ENCODE results near the gene RIPOR3. TPM values are rescaled to one million over a fixed set of nuclear protein-coding genes. Genes with fewer than 3 reads are reported as not detected.

Gene RIPOR3
- total and polyA plus RNA-seq, 2 experiments from 2014 or later, result 5.6 to 5.7 TPM

DNA sequence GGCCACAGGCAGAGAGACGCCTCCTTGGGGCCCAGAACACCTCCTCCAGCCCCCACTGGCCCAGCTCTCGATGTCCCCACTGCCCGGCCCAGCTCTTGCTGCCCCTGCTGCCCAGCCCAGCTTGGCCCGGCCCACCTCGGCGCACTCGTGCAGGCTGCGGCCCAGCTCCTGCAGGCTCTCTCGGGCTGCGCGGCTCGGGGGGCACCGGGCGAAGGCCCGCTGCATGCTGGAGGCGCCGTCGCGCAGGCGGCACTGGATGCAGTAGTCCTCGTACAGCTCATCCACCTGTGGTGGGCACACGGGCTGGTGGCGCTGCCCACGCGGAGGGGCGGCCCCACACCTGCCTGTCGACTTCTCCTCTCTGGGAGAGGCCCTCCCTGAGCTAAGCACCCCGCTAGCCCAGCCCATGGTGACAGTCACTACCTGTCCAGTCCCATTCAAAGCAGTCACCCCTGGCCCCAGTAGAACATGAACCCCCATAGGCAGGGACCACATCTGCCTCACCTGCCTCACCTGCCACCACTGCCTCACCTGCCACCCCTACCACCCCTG lies 81.8 kb downstream of the RIPOR3 start:
- no peak for DNase-seq (ENCODE audit: low spot score)
- H3K4me3 ChIP-seq, result no peak overlapping the region
- H2AFZ ChIP-seq, result no peak overlapping the region
- no peak overlapping the region for H3K27ac ChIP-seq
- H3K79me2 ChIP-seq, result no peaks in the 10 kb centered on the region
- 96% methylated on average over 24 of the region's 28 CpGs for WGBS (ENCODE audit: low lambda C conversion rate, missing lambda C conversion rate)
- no peak overlapping the region for H3K4me2 ChIP-seq
- no peaks in the 10 kb centered on the region for H3K36me3 ChIP-seq (replicated peaks; ENCODE audit: insufficient read depth, low read depth)
- H3K9me2 ChIP-seq (replicated peaks; ENCODE audit: insufficient read depth), result no peaks in the 10 kb centered on the region
- no peaks in the 10 kb centered on the region for H3K27me3 ChIP-seq
- no peak for TF ChIP-seq EZH2 (IDR thresholded peaks at IDR 0.05; ENCODE audit: borderline replicate concordance)
- TF ChIP-seq, protein P1, sequence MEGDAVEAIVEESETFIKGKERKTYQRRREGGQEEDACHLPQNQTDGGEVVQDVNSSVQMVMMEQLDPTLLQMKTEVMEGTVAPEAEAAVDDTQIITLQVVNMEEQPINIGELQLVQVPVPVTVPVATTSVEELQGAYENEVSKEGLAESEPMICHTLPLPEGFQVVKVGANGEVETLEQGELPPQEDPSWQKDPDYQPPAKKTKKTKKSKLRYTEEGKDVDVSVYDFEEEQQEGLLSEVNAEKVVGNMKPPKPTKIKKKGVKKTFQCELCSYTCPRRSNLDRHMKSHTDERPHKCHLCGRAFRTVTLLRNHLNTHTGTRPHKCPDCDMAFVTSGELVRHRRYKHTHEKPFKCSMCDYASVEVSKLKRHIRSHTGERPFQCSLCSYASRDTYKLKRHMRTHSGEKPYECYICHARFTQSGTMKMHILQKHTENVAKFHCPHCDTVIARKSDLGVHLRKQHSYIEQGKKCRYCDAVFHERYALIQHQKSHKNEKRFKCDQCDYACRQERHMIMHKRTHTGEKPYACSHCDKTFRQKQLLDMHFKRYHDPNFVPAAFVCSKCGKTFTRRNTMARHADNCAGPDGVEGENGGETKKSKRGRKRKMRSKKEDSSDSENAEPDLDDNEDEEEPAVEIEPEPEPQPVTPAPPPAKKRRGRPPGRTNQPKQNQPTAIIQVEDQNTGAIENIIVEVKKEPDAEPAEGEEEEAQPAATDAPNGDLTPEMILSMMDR (IDR thresholded peaks at IDR 0.05; ENCODE audit: poor library complexity), result no peak
- no peak for TF ChIP-seq EZH2phosphoT487 (IDR thresholded peaks at IDR 0.05; ENCODE audit: low read depth, severe bottlenecking, unreplicated experiment)
- no peaks in the 10 kb centered on the region for H3K4me1 ChIP-seq (ENCODE audit: insufficient read depth)
- no peaks in the 10 kb centered on the region for H4K20me1 ChIP-seq (ENCODE audit: insufficient read depth, poor library complexity, severe bottlenecking)
- H3K9me3 ChIP-seq (ENCODE audit: low read depth), result no peaks in the 10 kb centered on the region

DNA sequence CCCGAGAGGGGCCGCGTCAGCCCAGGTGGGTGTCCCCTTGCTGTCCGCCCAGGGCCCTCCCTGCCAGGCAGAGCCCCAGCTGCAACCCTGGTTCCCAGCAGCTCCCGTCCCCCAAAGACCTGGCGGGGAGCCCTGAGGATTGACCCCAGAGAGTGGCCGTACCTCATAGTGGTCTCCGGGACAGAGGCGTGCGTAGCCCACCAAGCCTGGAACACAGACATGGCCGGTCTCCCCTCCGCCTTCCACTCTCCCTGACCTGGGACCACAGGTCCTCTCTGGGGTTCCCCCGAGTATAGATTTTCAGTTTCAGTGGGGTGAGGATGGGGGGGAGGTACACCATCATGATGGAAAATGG lies 82.6 kb downstream of the RIPOR3 start:
- TF ChIP-seq, protein P1 (IDR thresholded peaks at IDR 0.05; ENCODE audit: poor library complexity), result no peak
- TF ChIP-seq EZH2 (IDR thresholded peaks at IDR 0.05; ENCODE audit: borderline replicate concordance), result no peak
- TF ChIP-seq EZH2phosphoT487 (IDR thresholded peaks at IDR 0.05; ENCODE audit: low read depth, severe bottlenecking, unreplicated experiment), result no peak
- Histone ChIP-seq H3K4me3 (no peak overlapping the region), H3K79me2 (no peaks in the 10 kb centered on the region), H3K9me3 (ENCODE audit: low read depth) (no peaks in the 10 kb centered on the region), H3K4me2 (no peak overlapping the region), H3K27ac (no peak overlapping the region), H3K9me2 (replicated peaks; ENCODE audit: insufficient read depth) (no peaks in the 10 kb centered on the region), H2AFZ (no peak overlapping the region), H4K20me1 (ENCODE audit: insufficient read depth, poor library complexity, severe bottlenecking) (no peaks in the 10 kb centered on the region), H3K27me3 (no peaks in the 10 kb centered on the region), H3K36me3 (replicated peaks; ENCODE audit: insufficient read depth, low read depth) (no peaks in the 10 kb centered on the region), H3K4me1 (ENCODE audit: insufficient read depth) (no peaks in the 10 kb centered on the region)
- no peak for DNase-seq (ENCODE audit: low spot score)
- 97% methylated on average over 12 of the region's 13 CpGs for WGBS (ENCODE audit: low lambda C conversion rate, missing lambda C conversion rate)

DNA sequence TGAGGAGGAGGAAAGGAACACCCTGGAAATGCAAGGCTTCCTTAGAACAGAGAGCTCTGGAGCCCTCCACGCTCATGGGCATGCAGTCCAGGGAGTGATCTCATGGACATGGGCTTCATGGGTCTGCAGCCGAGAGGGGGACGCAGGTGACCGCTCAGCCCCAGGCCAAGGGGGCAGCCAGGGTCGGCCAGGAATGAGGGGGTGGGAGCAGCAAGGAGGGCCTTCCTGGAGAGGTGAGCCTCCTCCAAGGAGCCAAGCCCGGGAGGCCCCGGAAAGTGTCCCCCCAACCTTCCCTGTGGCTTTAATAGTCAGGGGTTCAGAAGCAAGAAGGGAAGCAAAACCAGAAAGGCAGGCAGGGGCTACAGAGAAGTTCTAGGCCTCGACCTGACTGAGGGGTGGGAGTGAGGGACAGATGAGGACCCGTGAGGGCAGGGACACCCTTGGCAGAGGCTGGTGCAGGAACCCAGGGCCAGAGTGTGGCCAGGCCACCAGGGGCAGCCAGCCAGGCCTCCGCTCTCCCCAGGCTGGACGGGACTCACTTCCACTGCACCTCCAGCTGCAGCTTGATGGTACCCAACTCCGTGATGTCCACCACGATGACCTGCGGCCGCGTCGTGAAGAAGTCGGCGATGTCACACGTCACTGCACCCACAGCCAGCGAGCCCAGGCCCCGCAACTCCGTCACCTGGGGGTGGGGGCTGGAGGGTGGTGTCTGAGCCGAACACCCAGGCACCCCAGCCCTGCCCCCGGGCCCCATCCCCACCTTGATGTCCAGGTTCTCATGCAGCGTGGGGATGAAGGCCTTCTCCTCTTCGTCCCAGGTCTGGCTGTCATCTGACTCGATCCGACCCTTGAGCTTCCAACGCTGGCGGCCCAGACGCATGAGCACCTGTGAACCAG lies 83.2 kb downstream of the RIPOR3 start:
- TF ChIP-seq EZH2 (IDR thresholded peaks at IDR 0.05; ENCODE audit: borderline replicate concordance) (no peak), EZH2phosphoT487 (IDR thresholded peaks at IDR 0.05; ENCODE audit: low read depth, severe bottlenecking, unreplicated experiment) (no peak)
- TF ChIP-seq, protein P1 (IDR thresholded peaks at IDR 0.05; ENCODE audit: poor library complexity), result no peak
- Histone ChIP-seq H3K27me3 (no peaks in the 10 kb centered on the region), H3K4me2 (no peak overlapping the region), H3K9me2 (replicated peaks; ENCODE audit: insufficient read depth) (no peaks in the 10 kb centered on the region), H3K27ac (no peak overlapping the region), H2AFZ (no peak overlapping the region), H3K4me3 (no peak overlapping the region), H3K36me3 (replicated peaks; ENCODE audit: insufficient read depth, low read depth) (no peaks in the 10 kb centered on the region), H3K9me3 (ENCODE audit: low read depth) (no peaks in the 10 kb centered on the region), H3K79me2 (no peaks in the 10 kb centered on the region), H3K4me1 (ENCODE audit: insufficient read depth) (no peaks in the 10 kb centered on the region), H4K20me1 (ENCODE audit: insufficient read depth, poor library complexity, severe bottlenecking) (no peaks in the 10 kb centered on the region)
- WGBS (ENCODE audit: low lambda C conversion rate, missing lambda C conversion rate), result 95% methylated on average over 31 of the region's 32 CpGs
- no peak for DNase-seq (ENCODE audit: low spot score)

Measured in hepatocyte (in vitro differentiated cells).